ENCODE measurements around the gene BCL7A. TPM values are rescaled to one million over a fixed set of nuclear protein-coding genes. Genes with fewer than 3 reads are reported as not detected.

The BCL7A gene
- polyA plus RNA-seq, 1 donor from 2014 or later, result 51.3 TPM

GRCh38 chr12:122012184-122012583, 9.5 kb upstream of the BCL7A start:
- Histone ChIP-seq H2AFZ (ENCODE audit: low read depth, low read length) (no peak overlapping the region), H3K9me2 (ENCODE audit: insufficient read depth, low read length) (no peaks in the 10 kb centered on the region), H3K79me2 (replicated peaks; ENCODE audit: insufficient read depth, low read length) (no peaks in the 10 kb centered on the region), H3K27me3 (ENCODE audit: insufficient read depth, low read depth, low read length) (no peaks in the 10 kb centered on the region), H3K4me3 (ENCODE audit: low read length) (no peak overlapping the region), H3K9ac (ENCODE audit: low read length) (no peak overlapping the region), H3K9me3 (ENCODE audit: low read length) (no peaks in the 10 kb centered on the region), H3F3A (ENCODE audit: insufficient read depth, low read length, poor library complexity, severe bottlenecking) (no peaks in the 10 kb centered on the region), H4K20me1 (ENCODE audit: insufficient read depth) (no peaks in the 10 kb centered on the region), H3K36me3 (ENCODE audit: insufficient read depth, low read length) (no peaks in the 10 kb centered on the region), H3K4me2 (ENCODE audit: low read length) (no peak overlapping the region), H3K27ac (ENCODE audit: low read length) (no peak overlapping the region)
- no peak for TF ChIP-seq POLR2AphosphoS5 (IDR thresholded peaks at IDR 0.05)
- TF ChIP-seq EP300 (conservative IDR thresholded peaks at IDR 0.05; ENCODE audit: poor library complexity, severe bottlenecking), result no peak
- TF ChIP-seq MXI1 (conservative IDR thresholded peaks at IDR 0.05; ENCODE audit: poor library complexity, severe bottlenecking), result no peak
- TF ChIP-seq CTCF (IDR thresholded peaks at IDR 0.05; ENCODE audit: poor library complexity, severe bottlenecking), result no peak
- no peak for TF ChIP-seq REST (IDR thresholded peaks at IDR 0.05; ENCODE audit: borderline replicate concordance)
- no peak for TF ChIP-seq SMC3 (conservative IDR thresholded peaks at IDR 0.05; ENCODE audit: poor library complexity)
- no peak for TF ChIP-seq EZH2 (IDR thresholded peaks at IDR 0.05; ENCODE audit: borderline replicate concordance, insufficient read depth, low read length, poor library complexity, severe bottlenecking)
- TF ChIP-seq TAF1 (IDR thresholded peaks at IDR 0.05; ENCODE audit: low read depth), result no peak
- no peak for TF ChIP-seq RAD21 (conservative IDR thresholded peaks at IDR 0.05)

GRCh38 chr12:122013136-122013535, 8.5 kb upstream of the BCL7A start:
- H3K4me3 ChIP-seq (ENCODE audit: low read length), result no peak overlapping the region
- no peaks in the 10 kb centered on the region for H4K20me1 ChIP-seq (ENCODE audit: insufficient read depth)
- no peaks in the 10 kb centered on the region for H3K9me3 ChIP-seq (ENCODE audit: low read length)
- no peak overlapping the region for H3K27ac ChIP-seq (ENCODE audit: low read length)
- no peaks in the 10 kb centered on the region for H3K36me3 ChIP-seq (ENCODE audit: insufficient read depth, low read length)
- no peaks in the 10 kb centered on the region for H3F3A ChIP-seq (ENCODE audit: insufficient read depth, low read length, poor library complexity, severe bottlenecking)
- H3K27me3 ChIP-seq (ENCODE audit: insufficient read depth, low read depth, low read length), result no peaks in the 10 kb centered on the region
- H3K9me2 ChIP-seq (ENCODE audit: insufficient read depth, low read length), result no peaks in the 10 kb centered on the region
- H3K4me2 ChIP-seq (ENCODE audit: low read length), result no peak overlapping the region
- no peak overlapping the region for H2AFZ ChIP-seq (ENCODE audit: low read depth, low read length)
- H3K9ac ChIP-seq (ENCODE audit: low read length), result no peak overlapping the region
- no peak for TF ChIP-seq EP300 (conservative IDR thresholded peaks at IDR 0.05; ENCODE audit: poor library complexity, severe bottlenecking)
- TF ChIP-seq POLR2AphosphoS5 (IDR thresholded peaks at IDR 0.05), result no peak
- no peak for TF ChIP-seq TAF1 (IDR thresholded peaks at IDR 0.05; ENCODE audit: low read depth)
- no peak for TF ChIP-seq EZH2 (IDR thresholded peaks at IDR 0.05; ENCODE audit: borderline replicate concordance, insufficient read depth, low read length, poor library complexity, severe bottlenecking)
- no peak for TF ChIP-seq REST (IDR thresholded peaks at IDR 0.05; ENCODE audit: borderline replicate concordance)
- TF ChIP-seq MXI1 (conservative IDR thresholded peaks at IDR 0.05; ENCODE audit: poor library complexity, severe bottlenecking), result no peak
- H3K79me2 ChIP-seq (replicated peaks; ENCODE audit: insufficient read depth, low read length), result no peaks in the 10 kb centered on the region
